Measurements from ENCODE around the gene STXBP1.

STXBP1 gene

GRCh38 chr9:127733614-127734013 lies 121.5 kb downstream of the STXBP1 start:
- Histone ChIP-seq H3K4me1 (ENCODE audit: control insufficient read depth, insufficient read depth, low read length) (peaks cover 12% of the 10 kb centered on the region), H3K4me3 (ENCODE audit: low read length) (no peak overlapping the region)
- no peak for DNase-seq (ENCODE audit: low read depth)

GRCh38 chr9:127734247-127734746 lies 122.2 kb downstream of the STXBP1 start:
- peaks cover 6% of the 10 kb centered on the region for H3K36me3 ChIP-seq (ENCODE audit: control insufficient read depth, insufficient read depth, low read length, severe bottlenecking)
- peak overlapping the region; percentile 90 for H3K9ac ChIP-seq (ENCODE audit: low read length)
- no peaks in the 10 kb centered on the region for H3K27me3 ChIP-seq (replicated peaks; ENCODE audit: control insufficient read depth, insufficient read depth, low read length)
- peaks cover 12% of the 10 kb centered on the region for H3K4me1 ChIP-seq (ENCODE audit: control insufficient read depth, insufficient read depth, low read length)
- H3K9me3 ChIP-seq (ENCODE audit: control insufficient read depth, low read length): no peaks in the 10 kb centered on the region
- peak overlapping the region; percentile 81 for H3K4me3 ChIP-seq (ENCODE audit: low read length)
- DNase-seq (ENCODE audit: low read depth): no peak

More at GRCh38 chr9:127733614-127734013, 121.5 kb downstream of the STXBP1 start:
- Histone ChIP-seq H3K36me3 (ENCODE audit: control insufficient read depth, insufficient read depth, low read length, severe bottlenecking) (peaks cover 6% of the 10 kb centered on the region), H3K9ac (ENCODE audit: low read length) (peak overlapping the region; percentile 90), H3K27me3 (replicated peaks; ENCODE audit: control insufficient read depth, insufficient read depth, low read length) (no peaks in the 10 kb centered on the region), H3K9me3 (ENCODE audit: control insufficient read depth, low read length) (no peaks in the 10 kb centered on the region)

- peak; percentile 100 for DNase-seq (ENCODE audit: low read depth)
- peaks cover 6% of the 10 kb centered on the region for H3K36me3 ChIP-seq (ENCODE audit: control insufficient read depth, insufficient read depth, low read length, severe bottlenecking)
- H3K4me3 ChIP-seq (ENCODE audit: low read length): peak within 1 kb of the TSS; percentile 81
- H3K9ac ChIP-seq (ENCODE audit: low read length): peak within 1 kb of the TSS; percentile 90
- no peaks in the 10 kb centered on the region for H3K9me3 ChIP-seq (ENCODE audit: control insufficient read depth, low read length)
- H3K27me3 ChIP-seq (replicated peaks; ENCODE audit: control insufficient read depth, insufficient read depth, low read length): no peaks in the 10 kb centered on the region
- H3K4me1 ChIP-seq (ENCODE audit: control insufficient read depth, insufficient read depth, low read length): peaks cover 17% of the 10 kb centered on the region
These were observed 122.9 kb downstream of the STXBP1 start, which contains the start of gene TOR2A for GRCh38 chr9:127734747-127735529. TSS of gene TOR2A (minus strand) at chr9:127735294. CDS start at chr9:127735270, 24 bp downstream.

GRCh38 chr9:127735530-127736185 lies 123.6 kb downstream of the STXBP1 start:
- H3K9me3 ChIP-seq (ENCODE audit: control insufficient read depth, low read length): no peaks in the 10 kb centered on the region
- H3K4me1 ChIP-seq (ENCODE audit: control insufficient read depth, insufficient read depth, low read length): peaks cover 22% of the 10 kb centered on the region
- no peak overlapping the region for H3K4me3 ChIP-seq (ENCODE audit: low read length)
- DNase-seq (ENCODE audit: low read depth): peak; percentile 9
- peaks cover 6% of the 10 kb centered on the region for H3K36me3 ChIP-seq (ENCODE audit: control insufficient read depth, insufficient read depth, low read length, severe bottlenecking)
- no peaks in the 10 kb centered on the region for H3K27me3 ChIP-seq (replicated peaks; ENCODE audit: control insufficient read depth, insufficient read depth, low read length)
- H3K9ac ChIP-seq (ENCODE audit: low read length): no peak overlapping the region

- H3K9me3 ChIP-seq (ENCODE audit: control insufficient read depth, low read length): no peaks in the 10 kb centered on the region
- H3K27me3 ChIP-seq (replicated peaks; ENCODE audit: control insufficient read depth, insufficient read depth, low read length): no peaks in the 10 kb centered on the region
- H3K9ac ChIP-seq (ENCODE audit: low read length): no peak overlapping the region
- H3K4me3 ChIP-seq (ENCODE audit: low read length): no peak overlapping the region
- H3K4me1 ChIP-seq (ENCODE audit: control insufficient read depth, insufficient read depth, low read length): peaks cover 31% of the 10 kb centered on the region
- no peak for DNase-seq (ENCODE audit: low read depth)
- no peaks in the 10 kb centered on the region for H3K36me3 ChIP-seq (ENCODE audit: control insufficient read depth, insufficient read depth, low read length, severe bottlenecking)
These were observed 126.6 kb downstream of the STXBP1 start for GRCh38 chr9:127738666-127739065.

GRCh38 chr9:127739614-127740330 lies 127.7 kb downstream of the STXBP1 start:
- peak overlapping the region; percentile 49 for H3K4me3 ChIP-seq (ENCODE audit: low read length)
- no peaks in the 10 kb centered on the region for H3K36me3 ChIP-seq (ENCODE audit: control insufficient read depth, insufficient read depth, low read length, severe bottlenecking)
- no peaks in the 10 kb centered on the region for H3K9me3 ChIP-seq (ENCODE audit: control insufficient read depth, low read length)
- DNase-seq (ENCODE audit: low read depth): no peak
- H3K4me1 ChIP-seq (ENCODE audit: control insufficient read depth, insufficient read depth, low read length): peaks cover 24% of the 10 kb centered on the region
- H3K27me3 ChIP-seq (replicated peaks; ENCODE audit: control insufficient read depth, insufficient read depth, low read length): no peaks in the 10 kb centered on the region
- peak overlapping the region; percentile 81 for H3K9ac ChIP-seq (ENCODE audit: low read length)

- Histone ChIP-seq H3K27me3 (replicated peaks; ENCODE audit: control insufficient read depth, insufficient read depth, low read length) (no peaks in the 10 kb centered on the region), H3K9me3 (ENCODE audit: control insufficient read depth, low read length) (no peaks in the 10 kb centered on the region), H3K4me1 (ENCODE audit: control insufficient read depth, insufficient read depth, low read length) (peaks cover 19% of the 10 kb centered on the region), H3K9ac (ENCODE audit: low read length) (no peak overlapping the region), H3K4me3 (ENCODE audit: low read length) (peak overlapping the region; percentile 44), H3K36me3 (ENCODE audit: control insufficient read depth, insufficient read depth, low read length, severe bottlenecking) (no peaks in the 10 kb centered on the region)
- peak; percentile 9 for DNase-seq (ENCODE audit: low read depth)
These were observed 129.9 kb downstream of the STXBP1 start for GRCh38 chr9:127741831-127742434.

Measured in adipocyte (in vitro differentiated cells).